ENCODE results near the gene DCUN1D2. TPM values are rescaled to one million over a fixed set of nuclear protein-coding genes. Genes with fewer than 3 reads are reported as not detected.

The DCUN1D2 gene
- total and polyA plus RNA-seq, 9 donors = 9.7 to 31.4 (median 16.4) TPM

DNA sequence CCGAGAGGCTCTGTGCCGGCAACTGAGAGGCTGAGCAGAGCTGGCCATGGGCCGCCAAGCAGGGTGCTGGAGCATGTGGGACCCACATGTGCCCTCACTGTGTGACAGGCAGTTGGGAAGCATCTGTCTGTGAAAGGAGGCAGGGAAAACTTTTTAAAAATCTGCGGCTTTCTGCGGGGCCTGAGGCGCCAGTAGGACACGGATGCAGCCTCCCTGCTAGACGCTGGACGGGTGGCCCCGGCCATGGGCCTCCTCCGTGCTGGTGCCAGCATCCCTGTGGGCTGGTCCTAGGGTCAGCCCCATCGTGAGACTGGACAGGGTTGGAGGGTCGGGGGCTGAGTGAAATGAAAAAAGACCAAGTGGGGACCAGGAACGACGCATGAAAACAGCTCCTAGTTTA is 20.9 kb upstream of the DCUN1D2 start:
- TF ChIP-seq, protein P1, sequence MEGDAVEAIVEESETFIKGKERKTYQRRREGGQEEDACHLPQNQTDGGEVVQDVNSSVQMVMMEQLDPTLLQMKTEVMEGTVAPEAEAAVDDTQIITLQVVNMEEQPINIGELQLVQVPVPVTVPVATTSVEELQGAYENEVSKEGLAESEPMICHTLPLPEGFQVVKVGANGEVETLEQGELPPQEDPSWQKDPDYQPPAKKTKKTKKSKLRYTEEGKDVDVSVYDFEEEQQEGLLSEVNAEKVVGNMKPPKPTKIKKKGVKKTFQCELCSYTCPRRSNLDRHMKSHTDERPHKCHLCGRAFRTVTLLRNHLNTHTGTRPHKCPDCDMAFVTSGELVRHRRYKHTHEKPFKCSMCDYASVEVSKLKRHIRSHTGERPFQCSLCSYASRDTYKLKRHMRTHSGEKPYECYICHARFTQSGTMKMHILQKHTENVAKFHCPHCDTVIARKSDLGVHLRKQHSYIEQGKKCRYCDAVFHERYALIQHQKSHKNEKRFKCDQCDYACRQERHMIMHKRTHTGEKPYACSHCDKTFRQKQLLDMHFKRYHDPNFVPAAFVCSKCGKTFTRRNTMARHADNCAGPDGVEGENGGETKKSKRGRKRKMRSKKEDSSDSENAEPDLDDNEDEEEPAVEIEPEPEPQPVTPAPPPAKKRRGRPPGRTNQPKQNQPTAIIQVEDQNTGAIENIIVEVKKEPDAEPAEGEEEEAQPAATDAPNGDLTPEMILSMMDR (IDR thresholded peaks at IDR 0.05) = no peak
- no peak for TF ChIP-seq EP300 (IDR thresholded peaks at IDR 0.05)
- no peaks in the 10 kb centered on the region for H3K36me3 ChIP-seq
- 94 to 95% (median 94%) methylated on average over 15 of the region's 15 CpGs for WGBS, 3 donors
- H3K27me3 ChIP-seq = no peaks in the 10 kb centered on the region
- intact Hi-C loops (cut with DNase I) = no loop called here
- H3K4me1 ChIP-seq (ENCODE audit: insufficient read depth) = no peaks in the 10 kb centered on the region
- H3K9me3 ChIP-seq = no peaks in the 10 kb centered on the region
- no peak overlapping the region for H3K27ac ChIP-seq
- no peak overlapping the region for H3K4me3 ChIP-seq
- DNase-seq = no peak

DNA sequence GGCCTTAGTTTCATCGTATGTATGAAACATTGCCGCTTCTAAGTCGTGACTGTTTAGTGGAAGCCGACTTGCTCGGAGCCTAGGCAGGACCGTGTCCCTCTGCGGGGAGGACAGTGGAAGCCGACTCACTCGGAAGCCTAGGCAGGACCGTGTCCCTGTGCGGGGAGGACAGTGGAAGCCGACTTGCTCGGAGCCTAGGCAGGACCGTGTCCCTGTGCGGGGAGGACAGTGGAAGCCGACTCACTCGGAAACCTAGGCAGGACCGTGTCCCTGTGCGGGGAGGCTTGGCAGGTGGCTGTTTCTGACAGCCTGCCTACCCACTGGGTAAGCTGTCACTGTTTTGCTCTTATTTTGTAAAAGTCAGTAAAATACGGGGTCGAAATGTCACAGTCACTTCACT is 20.4 kb upstream of the DCUN1D2 start:
- TF ChIP-seq, protein P1 (IDR thresholded peaks at IDR 0.05) = no peak
- TF ChIP-seq EP300 (IDR thresholded peaks at IDR 0.05) (no peak), POLR2A (IDR thresholded peaks at IDR 0.05) (no peak)
- Histone ChIP-seq H3K4me1 (ENCODE audit: insufficient read depth) (no peaks in the 10 kb centered on the region), H3K27me3 (no peaks in the 10 kb centered on the region), H3K36me3 (no peaks in the 10 kb centered on the region), H3K27ac (no peak overlapping the region), H3K4me3 (no peak overlapping the region), H3K9me3 (no peaks in the 10 kb centered on the region)
- 85 to 95% (median 95%) methylated on average over 21 of the region's 21 CpGs for WGBS, 3 donors
- no peak for DNase-seq
- intact Hi-C loops (cut with DNase I) = no loop called here

DNA sequence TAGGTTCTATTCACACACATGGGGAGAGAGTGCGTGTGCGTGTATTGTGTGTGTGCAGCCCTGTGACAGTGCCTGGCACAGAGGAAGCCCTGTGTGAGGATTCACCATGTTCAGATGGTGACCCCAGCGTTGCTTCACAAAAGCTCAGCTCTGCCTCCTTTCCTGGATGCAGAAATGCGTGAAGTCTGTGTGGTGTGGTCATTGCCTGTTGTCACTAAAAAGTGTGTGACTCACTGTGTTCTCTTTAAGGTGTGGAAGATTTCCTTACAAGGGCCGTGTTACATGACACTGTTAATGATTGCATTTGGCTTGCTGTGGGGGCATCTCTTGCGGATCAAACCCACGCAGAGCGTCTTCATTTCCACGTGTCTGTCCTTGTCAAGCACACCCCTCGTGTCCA is 19.5 kb upstream of the DCUN1D2 start:
- Histone ChIP-seq H3K4me3 (no peak overlapping the region), H3K4me1 (ENCODE audit: insufficient read depth) (no peaks in the 10 kb centered on the region), H3K36me3 (no peaks in the 10 kb centered on the region), H3K27ac (no peak overlapping the region), H3K27me3 (no peaks in the 10 kb centered on the region), H3K9me3 (no peaks in the 10 kb centered on the region)
- TF ChIP-seq POLR2A (IDR thresholded peaks at IDR 0.05) (no peak), EP300 (IDR thresholded peaks at IDR 0.05) (no peak)
- TF ChIP-seq, protein P1 (IDR thresholded peaks at IDR 0.05) = no peak
- no peak for DNase-seq
- WGBS, 3 donors = 86 to 92% (median 92%) methylated on average over 10 of the region's 10 CpGs
- intact Hi-C loops (cut with DNase I) = no loop called here

DNA sequence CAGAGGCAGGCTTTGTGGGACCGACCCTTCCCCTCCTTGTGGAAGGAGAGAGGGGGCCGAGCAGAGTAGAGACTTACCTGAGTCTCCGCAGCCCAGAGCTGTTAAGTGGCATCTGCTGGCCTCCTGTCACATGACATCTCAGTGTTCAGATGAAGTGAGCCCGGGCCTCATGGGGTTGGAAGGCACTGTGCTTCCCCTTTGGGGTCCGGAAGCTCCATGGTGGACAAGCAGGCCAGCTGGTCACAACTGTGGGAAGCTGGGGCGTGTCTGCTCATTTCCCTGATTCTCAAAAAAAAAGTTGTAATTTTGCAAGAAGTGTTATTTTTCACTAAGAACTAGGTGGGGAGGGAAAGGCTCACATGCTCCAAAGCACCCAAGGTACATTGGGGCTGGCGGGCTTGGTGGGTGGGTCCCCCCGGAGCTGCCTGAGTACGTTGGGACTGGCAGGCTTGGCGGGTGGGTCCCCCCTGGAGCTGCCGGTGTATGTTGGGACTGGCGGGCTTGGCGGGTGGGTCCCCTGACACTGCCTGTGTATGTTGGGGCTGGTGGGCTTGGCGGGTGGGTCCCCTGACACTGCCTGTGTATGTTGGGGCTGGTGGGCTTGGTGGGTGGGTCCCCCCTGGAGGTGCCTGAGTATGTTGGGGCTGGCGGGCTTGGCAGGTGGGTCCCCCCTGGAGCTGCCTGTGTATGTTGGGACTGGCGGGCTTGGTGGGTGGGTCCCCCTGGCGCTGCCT is 18.2 kb upstream of the DCUN1D2 start:
- H3K4me1 ChIP-seq (ENCODE audit: insufficient read depth) = no peaks in the 10 kb centered on the region
- WGBS, 3 donors = 86 to 95% (median 92%) methylated on average over 13 to 17 of the region's 17 CpGs
- H3K27ac ChIP-seq = no peak overlapping the region
- H3K4me3 ChIP-seq = no peak overlapping the region
- no peak for DNase-seq
- no peaks in the 10 kb centered on the region for H3K36me3 ChIP-seq
- intact Hi-C loops (cut with DNase I) = no loop called here
- no peaks in the 10 kb centered on the region for H3K9me3 ChIP-seq
- no peaks in the 10 kb centered on the region for H3K27me3 ChIP-seq
- no peak for TF ChIP-seq EP300 (IDR thresholded peaks at IDR 0.05)
- TF ChIP-seq, protein P1 (IDR thresholded peaks at IDR 0.05) = no peak
- TF ChIP-seq POLR2A (IDR thresholded peaks at IDR 0.05) = no peak

Measured in ovary (tissue), 9 donors.